BE2C (cell line): ENCODE data around the gene TBX21.

Experiments used
- DNase-seq: peaks from one replicate; pipeline ENCODE4 v3.0.0-alpha.2; 2020
- H3K27me3 ChIP-seq: fragments of 250-450 bp; sonication (Bioruptor Pico); 2 replicates; pipeline ENCODE4 v1.5.1; 2020; ENCODE audit warnings: mild to moderate bottlenecking
- H3K36me3 ChIP-seq: fragments of 250-450 bp; sonication (Bioruptor Pico); 2 replicates; pipeline ENCODE4 v1.5.1; 2020; ENCODE audit warnings: mild to moderate bottlenecking
- H3K4me1 ChIP-seq: fragments of 250-450 bp; sonication (Bioruptor Pico); 2 replicates; pipeline ENCODE4 v1.5.1; 2020
- H3K4me3 ChIP-seq: 2 replicates; pipeline ENCODE4 v1.5.1; 2011; ENCODE audit warnings: low read depth, low read length
- H3K9me3 ChIP-seq: fragments of 250-450 bp; sonication (Bioruptor Pico); 2 replicates; pipeline ENCODE4 v1.5.1; 2020
- TF ChIP-seq, protein P1 (sequence below): IDR thresholded peaks from 2 replicates; pipeline ENCODE4 v1.5.1; 2012; ENCODE audit warnings: mild to moderate bottlenecking, low read depth, low read length

Gene TBX21

GRCh38 chr17:47709594-47709993, 23.4 kb upstream of the TBX21 start:
- Histone ChIP-seq H3K36me3 (peaks cover 26% of the 10 kb centered on the region), H3K4me3 (no peak overlapping the region), H3K9me3 (no peaks in the 10 kb centered on the region), H3K4me1 (peaks cover 13% of the 10 kb centered on the region), H3K27me3 (no peaks in the 10 kb centered on the region)
- no peak for DNase-seq
- TF ChIP-seq, protein P1, sequence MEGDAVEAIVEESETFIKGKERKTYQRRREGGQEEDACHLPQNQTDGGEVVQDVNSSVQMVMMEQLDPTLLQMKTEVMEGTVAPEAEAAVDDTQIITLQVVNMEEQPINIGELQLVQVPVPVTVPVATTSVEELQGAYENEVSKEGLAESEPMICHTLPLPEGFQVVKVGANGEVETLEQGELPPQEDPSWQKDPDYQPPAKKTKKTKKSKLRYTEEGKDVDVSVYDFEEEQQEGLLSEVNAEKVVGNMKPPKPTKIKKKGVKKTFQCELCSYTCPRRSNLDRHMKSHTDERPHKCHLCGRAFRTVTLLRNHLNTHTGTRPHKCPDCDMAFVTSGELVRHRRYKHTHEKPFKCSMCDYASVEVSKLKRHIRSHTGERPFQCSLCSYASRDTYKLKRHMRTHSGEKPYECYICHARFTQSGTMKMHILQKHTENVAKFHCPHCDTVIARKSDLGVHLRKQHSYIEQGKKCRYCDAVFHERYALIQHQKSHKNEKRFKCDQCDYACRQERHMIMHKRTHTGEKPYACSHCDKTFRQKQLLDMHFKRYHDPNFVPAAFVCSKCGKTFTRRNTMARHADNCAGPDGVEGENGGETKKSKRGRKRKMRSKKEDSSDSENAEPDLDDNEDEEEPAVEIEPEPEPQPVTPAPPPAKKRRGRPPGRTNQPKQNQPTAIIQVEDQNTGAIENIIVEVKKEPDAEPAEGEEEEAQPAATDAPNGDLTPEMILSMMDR: no peak

GRCh38 chr17:47711366-47712099, 21.5 kb upstream of the TBX21 start:
- DNase-seq: no peak
- Histone ChIP-seq H3K36me3 (peaks cover 26% of the 10 kb centered on the region), H3K9me3 (no peaks in the 10 kb centered on the region), H3K4me1 (peaks cover 8% of the 10 kb centered on the region), H3K27me3 (no peaks in the 10 kb centered on the region), H3K4me3 (no peak overlapping the region)
- TF ChIP-seq, protein P1: no peak

DNA sequence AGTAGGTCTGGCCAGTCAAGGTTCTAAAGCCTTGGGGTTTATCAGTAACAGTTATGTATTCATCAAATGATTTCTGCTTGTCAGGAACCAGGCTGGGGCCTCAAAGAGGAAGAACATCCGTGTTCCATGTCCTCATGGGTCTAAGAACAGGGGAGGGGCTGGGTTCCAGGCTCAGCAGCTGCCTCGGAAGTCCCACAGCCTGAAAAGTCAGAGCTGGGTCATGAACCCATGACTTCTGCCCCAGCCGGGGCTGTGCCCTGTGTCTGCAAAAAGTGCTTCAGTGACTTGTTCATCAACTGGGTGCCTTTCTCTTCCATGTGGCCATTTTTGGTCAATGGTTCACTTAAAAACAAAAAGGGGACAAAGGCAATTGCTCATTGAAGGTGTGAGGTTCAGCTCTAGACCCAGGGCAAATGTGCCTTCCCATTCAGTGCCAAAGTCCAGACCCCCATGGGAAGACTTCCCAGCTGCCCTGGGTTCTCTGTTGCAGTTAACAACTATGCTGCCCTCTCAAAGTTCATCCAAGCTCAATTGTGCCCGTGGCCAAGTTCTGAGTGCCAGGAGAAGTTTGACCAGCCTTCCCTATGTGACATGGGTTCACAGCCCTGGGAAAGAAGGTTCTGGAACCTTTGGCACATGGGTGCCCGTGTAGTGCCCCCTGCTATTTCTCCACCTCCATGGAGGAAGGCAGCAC, 20.6 kb upstream of the TBX21 start:
- H3K27me3 ChIP-seq: no peaks in the 10 kb centered on the region
- DNase-seq: no peak
- peaks cover 20% of the 10 kb centered on the region for H3K36me3 ChIP-seq
- TF ChIP-seq, protein P1: no peak
- no peaks in the 10 kb centered on the region for H3K4me1 ChIP-seq
- H3K9me3 ChIP-seq: no peaks in the 10 kb centered on the region
- H3K4me3 ChIP-seq: no peak overlapping the region

- no peak overlapping the region for H3K4me3 ChIP-seq
- H3K4me1 ChIP-seq: peaks cover 5% of the 10 kb centered on the region; the same call in 1 of the 2 replicates
- no peaks in the 10 kb centered on the region for H3K27me3 ChIP-seq
- TF ChIP-seq, protein P1: no peak; the same call in 1 of the 2 replicates
- no peak for DNase-seq
- no peaks in the 10 kb centered on the region for H3K9me3 ChIP-seq
- H3K36me3 ChIP-seq: peaks cover 20% of the 10 kb centered on the region
Observed at GRCh38 chr17:47713980-47714700, 18.9 kb upstream of the TBX21 start.

GRCh38 chr17:47714773-47715396, 18.2 kb upstream of the TBX21 start:
- Histone ChIP-seq H3K36me3 (peaks cover 13% of the 10 kb centered on the region), H3K4me3 (no peak overlapping the region), H3K27me3 (no peaks in the 10 kb centered on the region), H3K9me3 (no peaks in the 10 kb centered on the region), H3K4me1 (peaks cover 5% of the 10 kb centered on the region; the same call in 1 of the 2 replicates)
- no peak for DNase-seq
- TF ChIP-seq, protein P1: no peak
